HL-60/S4 (cell line): ENCODE data around the gene NAA60.

ENCODE experiments used
- in situ Hi-C: fragments of 300-500 bp; cut with MboI; formaldehyde crosslinking; loops from 2 replicates; pipeline ENCODE4 v1.14.3; 2022; ENCODE audit warnings: low sequenced_read_pairs

The NAA60 gene

DNA sequence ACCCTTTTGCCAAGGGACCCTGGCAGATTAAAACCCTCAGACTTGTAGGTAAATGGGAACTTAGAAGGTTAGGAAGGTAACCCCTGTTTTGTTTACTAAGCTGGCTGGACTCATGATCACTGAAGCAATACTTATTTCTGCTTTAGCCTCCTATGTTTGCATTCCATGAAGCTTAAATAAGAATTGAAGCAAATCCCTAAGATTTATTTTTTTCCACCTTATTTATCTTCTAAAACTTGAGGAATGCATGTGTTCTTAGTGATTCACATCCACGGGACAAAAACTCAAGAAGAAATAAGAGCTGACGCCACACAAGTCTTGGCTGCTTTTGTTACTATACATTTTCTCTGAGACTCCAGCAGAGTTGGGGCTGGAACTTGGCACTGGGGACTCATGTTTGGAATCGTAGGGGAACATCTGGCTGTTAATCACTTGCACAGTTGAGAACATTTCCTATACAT is 92.8 kb downstream of the NAA60 start:
- in situ Hi-C loops: no loop called here
